ENCODE results near the gene MTG2.
A peak's percentile ranks its signal among the peaks of the same experiment; 100 is the strongest.

MTG2 gene

GRCh38 chr20:62179162-62179504 is 3.7 kb upstream of the MTG2 start:
- H3K4me3 ChIP-seq (ENCODE audit: control insufficient read depth, low read depth, low read length): no peak overlapping the region
- no peak for DNase-seq (ENCODE audit: low read depth)
- no peak for TF ChIP-seq CTCF (conservative IDR thresholded peaks at IDR 0.05; ENCODE audit: control insufficient read depth, insufficient read depth, low read depth, low read length)

- H3K4me3 ChIP-seq (ENCODE audit: control insufficient read depth, low read depth, low read length): peak overlapping the region; percentile 93
- no peak for DNase-seq (ENCODE audit: low read depth)
- no peak for TF ChIP-seq CTCF (conservative IDR thresholded peaks at IDR 0.05; ENCODE audit: control insufficient read depth, insufficient read depth, low read depth, low read length)
Observed at GRCh38 chr20:62181808-62182207, 1.0 kb upstream of the MTG2 start.

- DNase-seq (ENCODE audit: low read depth): no peak
- H3K4me3 ChIP-seq (ENCODE audit: control insufficient read depth, low read depth, low read length): peak overlapping the region; percentile 93
- no peak for TF ChIP-seq CTCF (conservative IDR thresholded peaks at IDR 0.05; ENCODE audit: control insufficient read depth, insufficient read depth, low read depth, low read length)
Observed at GRCh38 chr20:62183426-62184142, 756 bp downstream of the MTG2 start.

- no peak for TF ChIP-seq CTCF (conservative IDR thresholded peaks at IDR 0.05; ENCODE audit: control insufficient read depth, insufficient read depth, low read depth, low read length)
- H3K4me3 ChIP-seq (ENCODE audit: control insufficient read depth, low read depth, low read length): no peak overlapping the region
- no peak for DNase-seq (ENCODE audit: low read depth)
Observed at GRCh38 chr20:62186096-62186426, 3.2 kb downstream of the MTG2 start.

- no peak overlapping the region for H3K4me3 ChIP-seq (ENCODE audit: control insufficient read depth, low read depth, low read length)
- peak; percentile 30 for DNase-seq (ENCODE audit: low read depth)
- no peak for TF ChIP-seq CTCF (conservative IDR thresholded peaks at IDR 0.05; ENCODE audit: control insufficient read depth, insufficient read depth, low read depth, low read length)
Observed at GRCh38 chr20:62186887-62187866, 4.3 kb downstream of the MTG2 start.

GRCh38 chr20:62190639-62191411 is 8.0 kb downstream of the MTG2 start:
- TF ChIP-seq CTCF (conservative IDR thresholded peaks at IDR 0.05; ENCODE audit: control insufficient read depth, insufficient read depth, low read depth, low read length): no peak

More at GRCh38 chr20:62190639-62191411, 8.0 kb downstream of the MTG2 start:
- H3K4me3 ChIP-seq (ENCODE audit: control insufficient read depth, low read depth, low read length): no peak overlapping the region
- no peak for DNase-seq (ENCODE audit: low read depth)

All from fibroblast of mammary gland (primary cell).